ENCODE data around the gene ARHGAP30. TPM values are rescaled to one million over a fixed set of nuclear protein-coding genes. Genes with fewer than 3 reads are reported as not detected.
A peak's percentile ranks its signal among the peaks of the same experiment; 100 is the strongest.

The ARHGAP30 gene
- total RNA-seq, 5 donors from 2014 or later (not counting 1 experiment from before 2014, with no cell fraction given): 193 to 299 (median 279) TPM

- H3K9me3 Mint-ChIP-seq: no peaks in the 10 kb centered on the region
- H3K9me3 ChIP-seq: no peaks in the 10 kb centered on the region
- peak overlapping the region in 1 of 3 donors; percentile 17 for H3K4me3 Mint-ChIP-seq
- ATAC-seq (replicated peaks in 1 of 4): no peak
- WGBS (ENCODE audit: insufficient coverage): 94% methylated on average over 6 of the region's 18 CpGs
- H3K4me1 ChIP-seq (ENCODE audit: control insufficient read depth in 1 of 2, extremely low read depth in 1 of 2, insufficient read depth in 2 of 2, low read length in 2 of 2): peaks cover 12 to 39% of the 10 kb centered on the region in 2 experiments
- peaks cover 13 to 64% of the 10 kb centered on the region in 2 donors for H3K36me3 ChIP-seq (ENCODE audit: control insufficient read depth in 2 of 2, extremely low read depth in 1 of 2, insufficient read depth in 1 of 2, low read length in 1 of 2)
- H3K27me3 Mint-ChIP-seq: no peaks in the 10 kb centered on the region
- no peaks in the 10 kb centered on the region for H3K27me3 ChIP-seq (replicated peaks in 1 of 2; ENCODE audit: control insufficient read depth in 2 of 2, extremely low read depth in 1 of 2, insufficient read depth in 2 of 2, low read length in 1 of 2)
- H3K36me3 Mint-ChIP-seq: peaks cover 42% of the 10 kb centered on the region
- DNase-seq: no peak
- CTCF ChIA-PET: interaction anchor here (0.6 to 2.8 kb wide), 2 partner anchors 21 to 292 kb away, joined by 3 to 21 read pairs; no protein-coding TSS in a partner anchor
- peaks cover 31 to 48% (median 34%) of the 10 kb centered on the region in 3 donors for H3K4me1 Mint-ChIP-seq
- H3K27ac ChIP-seq (ENCODE audit: low read length): peak overlapping the region; percentile 85
- H3K27ac Mint-ChIP-seq: peak overlapping the region; percentile 98 to 100
- POLR2A ChIA-PET: interaction anchor here (0.5 to 1.1 kb wide), 3 partner anchors 15 to 85 kb away, joined by 3 to 4 read pairs (median 3); partner anchors contain the start of genes ARHGAP30 (in 1 of the 2) and DEDD (in 1 of the 2)
- no peak overlapping the region for H3K4me3 ChIP-seq (ENCODE audit: control insufficient read depth in 1 of 2, extremely low read depth in 1 of 2, low read length in 1 of 2)
Observed at GRCh38 chr1:161047436-161048420, 22.0 kb downstream of the ARHGAP30 start.

GRCh38 chr1:161046605-161047228 lies 23.0 kb downstream of the ARHGAP30 start:
- H3K4me3 Mint-ChIP-seq: peak overlapping the region; percentile 89 to 98 (median 90)
- H3K27me3 ChIP-seq (replicated peaks in 1 of 2; ENCODE audit: control insufficient read depth in 2 of 2, extremely low read depth in 1 of 2, insufficient read depth in 2 of 2, low read length in 1 of 2): no peaks in the 10 kb centered on the region
- no peaks in the 10 kb centered on the region for H3K9me3 ChIP-seq
- DNase-seq: no peak
- WGBS (ENCODE audit: insufficient coverage): no CpG with 5 or more reads among the region's 2 CpGs
- H3K27ac Mint-ChIP-seq: peak overlapping the region; percentile 98 to 100
- CTCF ChIA-PET: interaction anchor here (1.0 to 3.3 kb wide), 7 partner anchors 15 to 119 kb away, joined by 3 to 21 read pairs (median 5); partner anchors contain the start of genes ARHGAP30 (in 1 of the 2), F11R (in 1 of the 2), KLHDC9 (in 1 of the 2) and PPOX (in 1 of the 2)
- no peak for ATAC-seq (replicated peaks in 1 of 4)
- peaks cover 34 to 50% (median 43%) of the 10 kb centered on the region in 3 donors for H3K4me1 Mint-ChIP-seq
- H3K4me1 ChIP-seq (ENCODE audit: control insufficient read depth in 1 of 2, extremely low read depth in 1 of 2, insufficient read depth in 2 of 2, low read length in 2 of 2): peaks cover 12 to 36% of the 10 kb centered on the region in 2 experiments
- H3K27ac ChIP-seq (ENCODE audit: low read length): peak overlapping the region; percentile 85
- H3K36me3 Mint-ChIP-seq: peaks cover 43% of the 10 kb centered on the region
- H3K9me3 Mint-ChIP-seq: no peaks in the 10 kb centered on the region
- H3K27me3 Mint-ChIP-seq: no peaks in the 10 kb centered on the region
- POLR2A ChIA-PET: interaction anchor here (0.5 to 2.4 kb wide), 8 partner anchors 13 to 107 kb away, joined by 3 to 10 read pairs (median 4); partner anchors contain the start of genes ARHGAP30 (in 2 of the 2), DEDD (in 1 of the 2) and UFC1 (in 1 of the 2)
- peaks cover 5 to 65% of the 10 kb centered on the region in 2 donors for H3K36me3 ChIP-seq (ENCODE audit: control insufficient read depth in 2 of 2, extremely low read depth in 1 of 2, insufficient read depth in 1 of 2, low read length in 1 of 2)
- peak overlapping the region in 1 of 2 donors; percentile 97 for H3K4me3 ChIP-seq (ENCODE audit: control insufficient read depth in 1 of 2, extremely low read depth in 1 of 2, low read length in 1 of 2)

GRCh38 chr1:161045736-161046604 lies 23.7 kb downstream of the ARHGAP30 start, which contains the start of gene USF1:
TSS of gene USF1 (minus strand) at chr1:161045977. CDS start at chr1:161043275, 2,702 bp downstream.
- Histone ChIP-seq H3K27me3 (replicated peaks in 1 of 2; ENCODE audit: control insufficient read depth in 2 of 2, extremely low read depth in 1 of 2, insufficient read depth in 2 of 2, low read length in 1 of 2) (no peaks in the 10 kb centered on the region), H3K4me1 (ENCODE audit: control insufficient read depth in 1 of 2, extremely low read depth in 1 of 2, insufficient read depth in 2 of 2, low read length in 2 of 2) (peaks cover 14 to 35% of the 10 kb centered on the region in 2 experiments), H3K4me3 (ENCODE audit: control insufficient read depth in 1 of 2, extremely low read depth in 1 of 2, low read length in 1 of 2) (peak within 1 kb of the TSS; percentile 95 to 97), H3K9me3 (no peaks in the 10 kb centered on the region), H3K36me3 (ENCODE audit: control insufficient read depth in 2 of 2, extremely low read depth in 1 of 2, insufficient read depth in 1 of 2, low read length in 1 of 2) (peaks cover under 1 to 65% of the 10 kb centered on the region in 2 donors), H3K27ac (ENCODE audit: low read length) (peak within 1 kb of the TSS; percentile 85)
- Mint-ChIP-seq H3K9me3 (no peaks in the 10 kb centered on the region), H3K4me1 (peaks cover 39 to 56% (median 49%) of the 10 kb centered on the region in 3 donors), H3K36me3 (peaks cover 47% of the 10 kb centered on the region), H3K4me3 (peak within 1 kb of the TSS; percentile 89 to 98 (median 90)), H3K27me3 (no peaks in the 10 kb centered on the region), H3K27ac (peak within 1 kb of the TSS; percentile 98 to 100)
- DNase-seq (peak; percentile 82 to 97 (median 91)), ATAC-seq (replicated peaks in 1 of 4) (peak; percentile 82 to 85 (median 83))
- POLR2A ChIA-PET: interaction anchor here (0.5 to 2.4 kb wide), 12 partner anchors 14 to 120 kb away, joined by 3 to 10 read pairs (median 5); partner anchors contain the start of genes ARHGAP30 (in 1 of the 2), DEDD (in 1 of the 2), F11R (in 1 of the 2) and PPOX (in 1 of the 2)
- CTCF ChIA-PET: interaction anchor here (0.6 to 3.3 kb wide), 10 partner anchors 16 to 335 kb away, joined by 3 to 21 read pairs (median 4); partner anchors contain the start of genes ARHGAP30 (in 1 of the 2), F11R (in 1 of the 2), KLHDC9 (in 1 of the 2) and PPOX (in 1 of the 2)
- WGBS (ENCODE audit: insufficient coverage): 2% methylated on average over 13 of the region's 29 CpGs

GRCh38 chr1:161044908-161045735 lies 24.6 kb downstream of the ARHGAP30 start:
- H3K27me3 ChIP-seq (replicated peaks in 1 of 2; ENCODE audit: control insufficient read depth in 2 of 2, extremely low read depth in 1 of 2, insufficient read depth in 2 of 2, low read length in 1 of 2): no peaks in the 10 kb centered on the region
- Mint-ChIP-seq H3K4me3 (peak overlapping the region; percentile 89 to 98 (median 90)), H3K9me3 (no peaks in the 10 kb centered on the region), H3K4me1 (peaks cover 39 to 56% (median 51%) of the 10 kb centered on the region in 3 donors), H3K36me3 (peaks cover 48% of the 10 kb centered on the region), H3K27ac (peak overlapping the region; percentile 98 to 100), H3K27me3 (no peaks in the 10 kb centered on the region)
- peak in 34 of 35 experiments; percentile 32 to 79 (median 46) for DNase-seq
- H3K9me3 ChIP-seq: no peaks in the 10 kb centered on the region
- peaks cover 0 to 65% of the 10 kb centered on the region in 2 donors for H3K36me3 ChIP-seq (ENCODE audit: control insufficient read depth in 2 of 2, extremely low read depth in 1 of 2, insufficient read depth in 1 of 2, low read length in 1 of 2)
- H3K4me3 ChIP-seq (ENCODE audit: control insufficient read depth in 1 of 2, extremely low read depth in 1 of 2, low read length in 1 of 2): peak overlapping the region; percentile 95 to 97
- CTCF ChIA-PET: interaction anchor here (0.5 to 3.3 kb wide), 15 partner anchors 9 to 336 kb away, joined by 3 to 21 read pairs (median 3); partner anchors contain the start of genes ARHGAP30 (in 1 of the 2), F11R (in 1 of the 2), KLHDC9 (in 1 of the 2) and PPOX (in 1 of the 2)
- peak overlapping the region; percentile 85 for H3K27ac ChIP-seq (ENCODE audit: low read length)
- peaks cover 14 to 35% of the 10 kb centered on the region in 2 experiments for H3K4me1 ChIP-seq (ENCODE audit: control insufficient read depth in 1 of 2, extremely low read depth in 1 of 2, insufficient read depth in 2 of 2, low read length in 2 of 2)
- peak; percentile 50 to 61 (median 56) for ATAC-seq (replicated peaks in 1 of 4)
- POLR2A ChIA-PET: interaction anchor here (0.5 to 2.4 kb wide), 14 partner anchors 9 to 417 kb away, joined by 3 to 10 read pairs (median 5); partner anchors contain the start of genes ARHGAP30 (in 2 of the 2), F11R (in 2 of the 2) and PPOX (in 1 of the 2)
- under 1% methylated on average over 35 of the region's 48 CpGs for WGBS (ENCODE audit: insufficient coverage)
